Hippocampal formation (tissue), 2 donors: Measurements from ENCODE around the gene NOS3.
A peak's percentile ranks its signal among the peaks of the same experiment; 100 is the strongest.
"Not testable (repeated sequence)": the region's sequence is repeated elsewhere in the genome, so short reads cannot be mapped to it uniquely, and the experiment has no call there.

Source experiments
- DNase-seq, 2 donors: peaks; one replicate each; lab custom pipeline; 2025; lab: John Stamatoyannopoulos, UW

The NOS3 gene

DNA sequence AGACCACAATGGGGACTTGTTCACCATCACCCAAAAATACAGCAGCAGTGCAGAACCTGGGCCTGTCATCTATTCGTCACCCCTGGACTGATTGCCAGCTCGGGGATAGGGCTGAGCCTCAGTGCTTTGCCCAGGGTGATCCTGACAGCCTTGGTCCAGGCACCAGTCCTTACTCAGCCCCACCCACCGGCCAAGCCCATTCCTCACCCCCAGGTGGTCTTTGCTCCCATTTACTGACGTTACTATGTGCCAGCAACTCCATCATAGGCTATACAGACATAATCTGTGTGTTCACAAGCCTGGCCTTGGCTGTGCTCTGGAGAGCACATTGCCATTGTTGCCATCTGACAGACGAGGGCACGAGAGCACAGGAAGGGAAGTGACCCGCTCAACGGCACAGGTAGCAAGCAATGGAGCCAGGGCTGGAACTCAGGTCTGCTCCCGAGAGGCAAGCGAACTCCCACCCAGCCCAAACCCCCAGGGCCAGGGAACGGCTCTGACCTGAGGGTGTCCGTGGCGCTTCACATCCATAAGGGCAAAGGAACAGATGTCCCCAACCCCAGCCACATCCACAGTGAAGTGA lies 26.6 kb downstream of the NOS3 start:
- no peak for DNase-seq

DNA sequence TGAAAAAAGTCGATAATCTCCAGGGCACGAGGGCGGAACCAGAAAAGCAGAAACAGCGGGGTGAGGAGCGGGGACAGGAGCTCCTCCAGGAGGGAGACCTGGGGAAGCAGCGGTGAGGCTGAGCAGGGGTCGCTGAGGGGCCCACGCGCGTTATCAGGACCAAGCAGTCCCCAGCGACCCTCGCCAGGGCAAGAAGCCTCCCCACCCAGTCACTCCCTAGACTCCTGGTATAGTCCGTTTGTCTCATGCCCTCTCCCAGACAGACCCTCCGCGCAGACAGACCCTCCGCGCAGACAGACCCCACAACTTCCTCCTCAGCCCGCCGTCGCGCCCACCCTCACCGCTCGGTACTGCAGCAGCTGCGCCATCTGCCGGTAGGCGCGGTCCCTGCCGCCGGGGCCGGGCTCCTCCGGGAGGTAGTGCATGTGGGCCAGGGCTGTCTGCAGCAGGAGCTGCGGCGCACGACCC lies 27.2 kb downstream of the NOS3 start:
- DNase-seq = peak in 1 of 2 donors; percentile 30

DNA sequence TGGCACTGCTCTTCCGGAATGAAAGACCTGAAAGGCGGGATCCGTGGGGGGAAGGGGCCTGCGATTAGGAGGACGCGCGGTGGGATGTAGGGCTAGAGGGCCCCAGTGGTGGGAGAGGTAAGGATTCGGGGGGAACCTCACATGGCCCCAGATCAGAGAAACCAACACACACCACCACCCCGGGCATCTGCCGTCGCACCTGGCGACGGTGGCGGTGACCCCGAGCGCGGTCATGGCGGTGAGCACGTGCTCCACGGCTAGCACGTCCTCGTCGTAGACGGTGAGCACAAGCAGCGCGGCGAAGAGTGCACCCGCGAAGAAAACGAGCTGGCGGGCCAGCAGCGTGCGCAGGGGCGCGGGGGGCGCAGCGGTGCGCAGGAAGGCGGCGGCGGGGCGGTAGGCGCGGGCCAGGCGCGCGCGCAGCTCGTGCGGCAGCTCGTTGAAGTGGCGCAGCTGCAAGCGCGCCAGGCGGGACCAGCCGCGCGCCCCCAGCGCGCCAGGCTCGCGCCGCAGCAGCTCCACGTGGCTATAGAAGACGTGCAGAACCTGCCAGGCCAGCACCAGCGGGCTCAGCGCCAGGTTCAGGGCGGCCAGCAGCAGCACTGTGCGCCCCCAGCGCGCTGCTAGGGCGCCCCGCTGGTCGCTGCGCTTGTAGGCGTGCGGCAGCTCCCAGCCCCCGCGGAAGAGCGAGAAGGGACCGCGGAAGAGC lies 27.8 kb downstream of the NOS3 start:
- DNase-seq = no peak

DNA sequence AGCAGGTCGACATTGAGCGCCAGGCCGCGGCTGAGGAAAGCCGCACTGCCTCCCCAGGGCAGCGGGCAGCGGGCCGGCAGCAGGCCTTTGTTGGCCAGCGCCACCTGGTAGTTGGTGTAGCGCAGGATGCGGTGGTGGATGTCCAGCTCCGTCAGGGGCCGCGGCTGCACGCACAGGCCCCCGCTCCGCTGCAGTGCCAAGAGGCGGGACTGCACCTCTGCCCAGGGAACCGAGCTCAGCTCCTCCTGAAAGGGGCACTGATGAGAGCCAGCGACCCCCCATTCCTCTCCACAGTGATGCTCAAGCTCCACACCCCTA lies 28.3 kb downstream of the NOS3 start:
- DNase-seq = no peak

DNA sequence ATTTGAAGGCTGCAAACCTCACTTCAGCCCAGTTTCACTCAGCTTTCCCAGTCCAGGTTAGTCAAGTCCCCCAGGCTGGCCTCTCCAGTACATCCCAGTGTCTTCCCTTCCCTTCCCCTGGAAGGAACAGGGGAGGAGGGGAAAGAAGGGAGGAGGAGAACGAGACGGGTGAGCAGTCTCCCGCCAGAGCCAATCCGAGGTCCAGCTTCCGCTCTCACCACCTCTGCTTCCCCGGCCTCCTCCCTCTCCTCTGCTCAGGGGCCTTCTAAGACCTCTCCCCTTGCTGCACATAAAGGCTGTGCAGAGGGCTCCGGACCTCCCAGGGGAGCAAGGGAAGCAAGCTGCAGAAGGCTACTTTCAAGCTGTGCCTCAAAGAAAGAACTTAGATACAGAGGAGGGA lies 29.4 kb downstream of the NOS3 start:
- DNase-seq = no peak

DNA sequence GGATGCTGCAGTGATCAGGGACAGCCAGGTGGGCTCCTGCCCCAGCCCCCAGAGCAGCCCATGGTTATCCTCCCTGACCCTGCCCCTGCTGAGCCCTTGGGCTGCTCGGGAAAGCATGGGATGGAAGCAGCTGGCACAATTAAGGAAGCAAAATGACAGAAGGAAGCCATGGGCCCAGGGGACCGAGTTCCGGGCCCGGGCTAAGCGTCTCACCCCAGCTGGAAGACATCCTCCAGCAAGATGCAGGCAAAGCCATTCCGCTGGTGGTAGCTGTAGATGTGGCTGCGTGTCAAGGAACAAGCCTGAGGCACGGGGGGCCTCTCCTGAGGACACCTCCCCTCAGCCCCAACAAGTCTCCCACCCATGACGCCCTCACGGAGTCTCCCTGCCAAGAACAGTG lies 32.4 kb downstream of the NOS3 start:
- no peak for DNase-seq

DNA sequence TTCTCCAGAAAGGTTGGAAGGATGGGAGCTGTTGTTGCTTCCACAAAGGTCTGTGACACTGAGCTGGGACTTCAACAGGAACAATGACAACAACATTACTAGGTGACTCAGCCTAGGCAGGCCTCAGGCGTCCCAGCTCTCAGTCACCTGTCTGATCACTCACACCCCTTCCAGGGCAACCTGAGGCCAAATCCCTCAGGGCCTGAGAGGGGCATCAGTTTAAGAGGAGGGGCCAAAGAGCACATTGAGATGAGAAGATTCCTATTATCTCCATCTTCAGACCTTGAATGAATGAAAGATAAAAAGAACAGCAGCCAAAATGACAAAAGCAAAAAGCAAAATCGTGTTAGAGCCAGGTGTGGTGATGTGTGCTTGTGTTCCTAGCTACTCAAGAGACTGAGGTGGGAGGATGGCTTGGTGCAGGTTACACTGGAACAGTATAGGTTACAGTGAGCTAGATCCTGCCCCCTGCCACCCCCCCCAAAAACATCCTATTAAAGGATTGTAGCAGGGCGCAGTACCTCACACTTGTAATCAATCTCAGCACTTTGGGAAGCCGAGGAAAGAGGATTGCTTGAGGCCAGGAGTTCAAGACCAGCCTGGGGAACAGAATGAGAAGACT lies 33.7 kb downstream of the NOS3 start, which contains the start of gene ATG9B:
ATG9B (minus strand) TSS at position 60 of the 622 bp plus-strand sequence. CDS start 71 bp downstream, outside the sequence.
- no peak for DNase-seq

DNA sequence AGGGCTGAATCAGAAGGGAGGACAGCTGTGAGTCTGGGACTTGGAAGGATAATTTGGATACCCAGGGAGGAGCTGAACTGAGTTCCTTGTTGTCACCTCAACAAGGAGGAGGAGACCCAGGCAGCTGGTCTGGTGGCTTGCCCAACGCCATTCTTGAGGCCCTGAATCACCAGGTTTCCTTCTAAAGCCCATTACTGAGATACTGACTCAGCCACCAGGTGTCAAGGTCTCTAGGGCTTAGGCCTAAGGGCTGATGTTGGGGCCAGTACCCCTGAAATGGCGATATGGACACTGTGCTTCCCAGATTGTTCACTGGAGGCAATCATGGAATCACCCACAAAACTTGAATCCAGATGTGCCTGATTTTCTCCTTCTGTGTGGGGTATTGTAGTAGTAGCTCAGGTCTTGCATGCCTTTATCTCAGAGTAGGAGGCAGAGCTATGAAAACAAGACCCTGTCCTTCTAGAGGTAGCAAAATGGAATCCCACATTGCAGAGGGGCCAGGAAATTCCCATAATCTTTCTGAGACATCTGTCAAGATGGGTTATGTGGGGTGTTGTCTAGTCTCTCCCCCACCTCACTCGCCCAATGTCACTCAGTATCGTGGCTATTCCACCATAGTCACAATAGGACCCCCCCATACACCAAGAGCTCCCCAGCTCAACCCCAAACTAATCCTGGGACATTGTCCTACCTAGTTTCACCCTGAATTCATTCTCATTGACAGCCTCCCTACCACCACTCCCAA lies 35.3 kb downstream of the NOS3 start:
- no peak for DNase-seq

DNA sequence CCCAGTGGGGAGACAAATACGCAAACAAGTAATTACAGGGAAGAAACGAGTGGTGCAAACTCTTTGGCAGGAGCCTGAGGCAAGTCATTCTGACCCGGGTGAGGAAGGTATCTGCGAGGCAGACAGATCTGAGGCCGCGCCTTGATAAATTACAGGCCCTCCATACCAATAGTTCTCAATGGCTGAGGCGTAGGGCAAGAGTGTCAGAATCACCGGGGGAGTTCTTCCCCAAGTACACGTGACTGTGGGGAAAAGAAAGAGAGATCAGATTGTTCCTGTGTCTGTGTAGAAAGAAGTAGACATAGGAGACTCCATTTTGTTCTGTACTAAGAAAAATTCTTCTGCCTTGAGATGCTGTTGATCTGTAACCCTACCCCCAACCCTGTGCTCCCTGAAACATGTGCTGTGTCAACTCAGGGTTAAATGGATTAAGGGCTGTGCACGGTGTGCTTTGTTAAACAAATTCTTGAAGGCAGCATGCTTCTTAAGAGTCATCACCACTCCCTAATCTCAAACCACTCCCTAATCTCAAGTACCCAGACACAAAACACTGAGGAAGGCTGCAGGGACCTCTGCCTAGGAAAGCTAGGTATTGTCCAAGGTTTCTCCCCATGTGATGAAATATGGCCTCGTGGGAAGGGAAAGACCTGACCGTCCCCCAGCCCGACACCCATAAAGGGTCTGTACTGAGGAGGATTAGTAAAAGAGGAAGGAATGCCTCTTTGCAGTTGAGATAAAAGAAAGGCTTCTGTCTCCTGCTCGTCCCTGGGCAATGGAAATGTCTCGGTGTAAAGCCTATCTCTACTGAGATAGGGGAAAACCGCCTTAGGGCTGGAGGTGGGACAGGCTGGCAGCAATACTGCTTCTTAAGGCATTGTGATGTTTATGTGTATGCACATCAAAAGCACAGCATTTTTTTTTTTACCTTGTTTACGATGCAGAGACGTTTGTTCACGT lies 36.2 kb downstream of the NOS3 start:
- not testable (repeated sequence) for DNase-seq

DNA sequence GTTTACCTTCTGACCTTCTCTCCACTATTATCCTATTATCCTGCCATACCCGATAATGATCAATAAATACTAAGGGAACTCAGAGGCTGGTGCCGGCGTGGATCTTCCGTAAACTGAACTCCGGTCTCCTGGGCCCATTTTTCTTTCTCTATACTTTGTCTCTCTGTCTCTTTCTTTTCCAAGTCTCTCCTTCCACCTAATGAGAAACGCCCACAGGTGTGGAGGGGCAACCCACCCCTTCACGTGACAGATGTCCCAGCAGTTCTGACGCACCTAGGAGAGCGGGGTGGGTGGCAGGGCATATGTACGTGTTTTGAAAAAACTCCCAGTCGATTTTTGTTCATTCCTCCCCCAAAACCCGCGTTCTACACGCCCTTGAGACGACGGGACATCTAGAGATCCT lies 36.9 kb downstream of the NOS3 start:
- not testable (repeated sequence) for DNase-seq

DNA sequence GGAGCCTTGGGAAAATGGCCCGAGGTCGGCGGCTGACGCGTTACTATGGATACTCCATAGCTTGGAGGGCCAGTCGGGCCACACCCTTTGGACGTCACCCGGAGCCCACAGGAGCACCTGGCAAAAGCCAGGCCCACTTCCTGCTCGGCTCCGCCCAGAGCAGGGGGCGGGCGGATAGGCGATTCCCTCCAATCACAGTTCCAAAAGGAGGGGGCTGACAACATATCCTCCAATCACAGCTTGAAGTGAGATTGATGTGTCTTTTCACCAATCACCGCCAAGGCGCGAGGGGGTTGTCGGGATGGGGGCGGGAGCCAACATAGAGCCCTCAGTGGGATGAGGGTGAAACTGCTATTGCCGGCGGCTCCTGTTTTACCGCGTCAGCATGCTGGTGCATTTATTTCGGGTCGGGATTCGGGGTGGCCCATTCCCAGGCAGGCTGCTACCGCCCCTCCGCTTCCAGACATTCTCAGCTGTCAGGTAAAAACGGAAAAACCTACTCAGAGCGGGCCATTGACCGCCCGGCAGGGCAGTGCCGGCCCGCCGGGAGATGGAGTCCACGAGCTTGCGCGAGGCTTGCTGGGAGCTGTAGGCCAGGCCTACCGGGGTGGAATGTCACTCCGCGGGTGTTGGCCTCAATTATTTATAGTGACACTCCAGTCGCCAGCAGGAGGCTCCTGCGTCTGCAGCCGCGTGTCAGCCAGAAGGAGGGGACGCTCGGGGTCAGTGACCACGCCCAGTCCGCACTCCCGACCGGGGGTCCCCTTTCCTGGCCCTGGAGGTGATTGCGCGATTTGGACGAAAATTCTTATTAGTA lies 37.5 kb downstream of the NOS3 start, which contains the start of gene ABCB8:
ABCB8 (plus strand) TSS at position 320 of the 817 bp plus-strand sequence; CDS start at position 386, 66 bp downstream.
- peak; percentile 95 to 96 for DNase-seq

DNA sequence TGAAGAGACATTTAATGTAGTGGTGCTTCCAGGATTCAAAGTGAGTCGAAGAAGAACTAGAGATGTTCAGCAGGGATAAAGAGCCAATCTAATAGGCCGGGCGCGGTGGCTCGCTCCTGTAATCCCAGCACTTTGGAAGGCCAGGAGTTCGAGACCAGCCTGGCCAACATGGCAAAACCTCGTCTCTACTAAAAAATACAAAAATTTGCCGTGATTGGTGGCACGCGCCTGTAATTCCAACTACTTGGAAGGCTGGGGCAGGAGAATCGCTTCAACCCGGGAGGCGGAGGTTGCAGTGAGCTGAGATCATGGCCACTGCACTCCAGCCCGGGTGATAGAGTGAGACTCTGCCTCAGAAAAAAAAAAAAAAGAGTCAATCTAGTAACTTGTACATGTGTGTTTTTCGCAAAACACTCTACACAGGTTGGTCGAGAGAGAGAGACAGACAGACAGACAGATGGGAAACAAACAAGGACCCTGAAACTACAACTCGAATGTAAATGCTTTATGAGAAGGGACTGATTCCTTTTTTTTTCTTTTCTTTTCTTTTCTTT lies 38.2 kb downstream of the NOS3 start:
- no peak for DNase-seq

DNA sequence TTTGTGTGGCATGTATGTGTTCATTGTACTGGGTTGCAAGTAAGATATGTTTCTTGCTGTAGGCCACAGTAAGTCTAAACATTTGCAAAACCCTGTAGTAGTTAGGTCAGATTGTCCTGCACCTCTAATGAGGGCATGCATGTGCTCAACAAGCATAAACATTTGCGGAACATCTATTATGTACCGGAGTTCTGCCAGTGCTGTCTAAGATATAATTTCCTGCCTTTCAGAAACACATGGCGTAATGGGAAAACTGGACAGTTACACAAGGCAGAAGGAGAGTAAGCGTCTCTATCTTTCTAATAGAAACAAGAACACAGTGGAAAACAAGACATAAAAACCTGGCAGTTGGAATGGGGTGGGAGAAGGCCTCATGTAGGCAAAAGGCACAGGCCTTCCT lies 40.2 kb downstream of the NOS3 start:
- no peak for DNase-seq

DNA sequence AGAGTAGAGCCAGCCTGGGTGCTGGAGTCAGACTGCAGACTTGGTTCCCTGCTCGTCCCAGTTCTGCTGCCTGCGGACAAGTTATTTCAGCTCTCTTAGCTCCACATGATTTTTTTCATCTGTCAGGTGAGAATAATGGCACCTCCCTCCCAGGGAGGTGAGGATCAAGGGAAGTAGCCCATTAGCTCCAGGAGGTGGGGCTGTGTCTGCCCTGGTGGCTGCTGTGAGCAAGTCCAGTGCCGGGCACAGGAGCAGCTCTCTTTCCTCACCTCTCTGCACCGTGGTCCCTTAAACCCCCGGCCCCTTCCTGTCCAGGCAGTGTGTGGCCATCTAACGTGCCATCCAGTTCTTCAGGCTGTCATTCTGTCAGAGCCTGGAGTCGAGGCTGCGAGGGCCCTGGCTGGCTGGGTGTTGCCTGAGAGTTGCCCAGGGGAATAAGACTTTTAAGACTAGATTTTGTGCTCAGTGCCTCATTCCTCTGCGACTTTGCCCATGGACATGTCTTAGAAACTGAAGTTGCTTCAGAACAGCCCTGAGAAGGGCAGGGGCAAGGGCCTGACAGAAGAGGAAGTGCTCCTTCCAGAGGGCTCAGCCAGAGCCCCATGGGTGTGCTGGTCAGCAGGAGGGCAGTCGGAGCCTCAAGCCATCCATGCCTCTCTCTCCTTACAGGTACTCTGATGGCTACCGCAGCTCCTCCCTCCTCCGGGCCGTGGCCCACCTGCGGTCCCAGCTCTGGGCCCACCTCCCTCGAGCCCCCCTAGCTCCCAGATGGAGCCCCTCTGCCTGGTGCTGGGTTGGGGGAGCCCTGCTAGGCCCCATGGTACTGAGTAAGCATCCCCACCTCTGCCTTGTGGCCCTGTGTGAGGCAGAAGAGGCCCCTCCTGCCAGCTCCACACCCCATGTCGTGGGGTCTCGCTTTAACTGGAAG lies 42.4 kb downstream of the NOS3 start:
- no peak for DNase-seq

DNA sequence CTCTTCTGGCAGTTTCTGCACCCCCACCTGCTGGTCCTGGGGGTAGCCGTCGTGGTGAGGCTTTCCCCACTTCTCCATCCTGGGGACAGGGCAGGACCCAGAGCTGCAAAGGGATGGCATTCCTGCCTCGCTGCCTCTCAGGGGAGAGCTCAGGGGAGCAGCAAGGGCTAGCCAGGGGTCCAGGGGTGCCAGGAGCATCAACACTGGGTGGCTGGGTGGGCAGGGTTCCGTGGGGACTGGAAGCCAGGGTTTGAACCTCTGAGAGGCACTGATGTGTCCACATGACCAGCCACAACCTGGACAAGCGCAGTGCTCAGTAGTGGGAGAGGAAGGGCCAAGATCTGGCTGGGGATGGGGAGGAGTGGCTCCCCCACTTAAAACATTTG lies 43.0 kb downstream of the NOS3 start:
- no peak for DNase-seq

DNA sequence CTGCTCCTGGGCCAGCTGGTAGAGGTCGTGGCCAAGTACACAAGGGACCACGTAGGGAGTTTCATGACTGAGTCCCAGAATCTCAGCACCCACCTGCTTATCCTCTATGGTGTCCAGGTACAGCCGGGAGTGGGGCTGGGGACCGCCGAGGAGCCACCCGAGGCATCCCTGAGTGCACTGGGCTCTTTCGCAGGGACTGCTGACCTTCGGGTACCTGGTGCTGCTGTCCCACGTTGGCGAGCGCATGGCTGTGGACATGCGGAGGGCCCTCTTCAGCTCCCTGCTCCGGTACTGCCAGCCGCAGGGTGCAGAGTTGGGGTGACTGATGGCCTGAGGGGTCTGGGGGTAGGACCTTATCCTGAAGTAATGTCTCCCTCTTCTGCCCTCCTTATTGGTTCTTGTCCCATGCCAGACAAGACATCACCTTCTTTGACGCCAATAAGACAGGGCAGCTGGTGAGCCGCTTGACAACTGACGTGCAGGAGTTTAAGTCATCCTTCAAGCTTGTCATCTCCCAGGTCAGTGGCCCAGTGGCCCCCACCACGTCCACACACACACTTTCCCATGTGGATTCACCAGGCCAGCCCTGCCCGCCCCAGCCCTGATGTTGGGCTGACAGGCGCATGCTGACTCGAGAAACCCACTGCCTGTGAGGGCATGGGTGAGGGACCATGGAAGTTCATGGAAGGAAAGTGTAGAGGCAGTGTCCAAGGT lies 43.7 kb downstream of the NOS3 start:
- DNase-seq = no peak

DNA sequence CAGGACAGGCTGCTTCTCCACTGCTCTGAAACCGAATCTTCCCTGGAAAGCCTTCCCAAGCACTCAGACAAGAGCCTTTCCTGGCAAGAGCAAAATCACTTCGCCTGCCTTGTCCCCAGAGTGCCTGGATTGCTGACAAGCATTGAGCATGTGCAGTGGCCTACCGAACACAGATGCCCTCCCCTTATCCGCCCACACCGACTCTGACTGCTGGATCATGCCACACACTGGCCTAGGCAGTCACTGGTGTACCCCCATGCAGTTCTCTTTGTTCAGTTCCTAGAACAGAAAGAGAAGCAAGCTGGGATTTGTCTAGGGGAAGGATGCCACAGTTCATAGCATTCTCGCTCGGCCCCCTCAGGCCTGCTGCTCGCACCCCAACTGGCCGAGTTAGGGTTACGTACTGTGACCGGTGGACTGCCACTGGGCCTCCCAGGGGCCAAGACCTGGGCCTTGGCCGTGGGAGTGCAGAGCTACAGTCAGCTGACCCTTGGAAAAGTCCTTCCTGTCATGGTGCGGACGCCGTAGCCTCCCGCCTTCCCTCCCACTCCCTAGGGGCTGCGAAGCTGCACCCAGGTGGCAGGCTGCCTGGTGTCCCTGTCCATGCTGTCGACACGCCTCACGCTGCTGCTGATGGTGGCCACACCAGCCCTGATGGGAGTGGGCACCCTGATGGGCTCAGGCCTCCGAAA lies 44.4 kb downstream of the NOS3 start:
- no peak for DNase-seq

DNA sequence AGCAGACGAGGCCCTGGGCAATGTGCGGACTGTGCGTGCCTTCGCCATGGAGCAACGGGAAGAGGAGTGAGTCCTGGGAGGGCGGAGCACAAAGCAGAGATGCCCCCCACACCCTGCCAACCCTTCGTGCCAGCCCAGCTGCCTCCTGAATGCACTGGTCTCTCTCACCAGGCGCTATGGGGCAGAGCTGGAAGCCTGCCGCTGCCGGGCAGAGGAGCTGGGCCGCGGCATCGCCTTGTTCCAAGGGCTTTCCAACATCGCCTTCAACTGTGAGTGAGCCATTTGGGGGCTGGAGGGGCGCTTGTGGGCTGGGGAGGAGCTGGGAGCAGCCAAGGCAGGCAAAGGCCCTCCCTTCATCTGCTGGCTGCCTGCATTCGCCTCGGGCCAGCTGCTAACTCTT lies 45.1 kb downstream of the NOS3 start:
- DNase-seq = no peak
